GM19438 (cell line): ENCODE data around the gene APP.
"Not testable (repeated sequence)": the region's sequence is repeated elsewhere in the genome, so short reads cannot be mapped to it uniquely, and the experiment has no call there.

ENCODE experiments used
- ATAC-seq: cut with Tn5 transposase; IDR thresholded peaks from one replicate; pipeline ENCODE4 v1.9.1; 2021; ENCODE audit warnings: low read depth; ENCODE audit not compliant: unreplicated experiment

The APP gene

DNA sequence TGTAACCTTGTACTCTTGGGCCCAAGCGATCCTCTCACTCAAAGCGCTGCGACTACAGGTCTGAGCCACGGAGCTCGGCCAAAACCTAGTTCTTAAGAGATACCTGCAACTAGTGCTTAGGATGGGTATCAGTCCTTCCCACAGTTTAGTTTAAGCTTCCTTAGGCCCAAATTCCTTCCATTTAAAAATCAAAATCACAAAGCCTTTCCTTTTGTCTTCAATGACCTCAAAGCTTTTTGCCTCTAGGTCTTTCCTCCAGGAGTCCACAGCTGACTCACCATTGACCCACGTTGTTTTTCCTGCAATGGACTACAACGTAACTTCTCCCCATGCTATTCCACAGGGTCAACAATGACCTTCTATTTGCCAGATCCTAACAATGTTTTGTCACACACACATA is 64.0 kb downstream of the APP start:
- ATAC-seq = no peak

DNA sequence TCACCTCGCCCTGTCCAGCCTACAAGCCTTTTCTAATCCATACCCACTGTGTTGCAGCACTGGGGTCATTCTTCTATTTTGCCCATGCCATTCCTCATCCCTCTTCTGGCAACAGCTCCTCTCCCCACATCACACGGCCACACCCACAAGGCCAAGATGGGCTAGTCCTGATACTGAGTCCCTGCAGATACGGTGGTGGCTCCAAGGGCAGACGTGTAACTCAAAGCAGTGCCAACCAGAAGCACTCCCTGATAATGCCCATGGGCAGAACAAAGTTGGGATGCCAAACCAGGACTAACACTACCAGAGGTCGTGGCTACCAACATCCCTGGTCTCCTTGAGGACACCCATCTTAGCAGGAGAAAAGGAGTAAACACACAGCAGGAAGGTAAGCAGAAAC is 64.8 kb downstream of the APP start:
- ATAC-seq = no peak

- ATAC-seq = no peak
These were observed 70.0 kb downstream of the APP start for GRCh38 chr21:26100573-26100972.

GRCh38 chr21:26099610-26100219 is 70.9 kb downstream of the APP start:
- no peak for ATAC-seq

DNA sequence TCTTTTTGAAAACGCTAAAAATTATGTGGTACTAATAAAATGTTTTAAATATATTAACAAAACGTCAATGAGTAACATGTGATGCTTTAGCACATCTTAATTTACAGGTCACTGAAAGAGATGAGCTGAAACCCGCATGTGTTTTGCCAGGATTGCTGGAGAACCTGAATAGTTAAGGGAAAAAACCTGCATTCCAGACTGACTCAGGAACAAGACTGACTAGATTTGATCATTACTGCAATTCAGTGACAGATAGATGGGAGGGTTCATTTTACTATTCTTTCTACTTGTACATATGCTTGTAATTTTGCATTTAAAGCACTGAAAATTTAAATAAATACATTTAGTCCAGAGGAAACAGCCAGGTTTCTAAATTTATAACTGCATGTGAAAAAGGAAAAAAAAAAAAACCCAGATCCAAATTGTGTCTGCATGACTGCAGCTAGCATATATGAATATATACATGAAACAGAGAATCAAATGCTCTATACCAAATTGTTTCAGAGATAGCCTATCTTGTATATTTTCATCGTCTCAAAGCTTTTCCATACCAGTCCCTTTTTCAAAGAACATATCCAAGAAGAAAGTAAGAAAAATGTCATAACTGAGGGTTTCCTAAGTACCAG is 71.7 kb downstream of the APP start:
- no peak for ATAC-seq

- no peak for ATAC-seq
These were observed 73.1 kb downstream of the APP start for GRCh38 chr21:26097475-26097874.

- no peak for ATAC-seq
These were observed 73.8 kb downstream of the APP start for GRCh38 chr21:26096494-26097371.

- ATAC-seq = no peak
These were observed 75.4 kb downstream of the APP start for GRCh38 chr21:26095131-26095530.

GRCh38 chr21:26093122-26093521 is 77.4 kb downstream of the APP start:
- no peak for ATAC-seq

GRCh38 chr21:26091480-26092018 is 79.0 kb downstream of the APP start:
- ATAC-seq = no peak

GRCh38 chr21:26089730-26090129 is 80.8 kb downstream of the APP start:
- no peak for ATAC-seq

DNA sequence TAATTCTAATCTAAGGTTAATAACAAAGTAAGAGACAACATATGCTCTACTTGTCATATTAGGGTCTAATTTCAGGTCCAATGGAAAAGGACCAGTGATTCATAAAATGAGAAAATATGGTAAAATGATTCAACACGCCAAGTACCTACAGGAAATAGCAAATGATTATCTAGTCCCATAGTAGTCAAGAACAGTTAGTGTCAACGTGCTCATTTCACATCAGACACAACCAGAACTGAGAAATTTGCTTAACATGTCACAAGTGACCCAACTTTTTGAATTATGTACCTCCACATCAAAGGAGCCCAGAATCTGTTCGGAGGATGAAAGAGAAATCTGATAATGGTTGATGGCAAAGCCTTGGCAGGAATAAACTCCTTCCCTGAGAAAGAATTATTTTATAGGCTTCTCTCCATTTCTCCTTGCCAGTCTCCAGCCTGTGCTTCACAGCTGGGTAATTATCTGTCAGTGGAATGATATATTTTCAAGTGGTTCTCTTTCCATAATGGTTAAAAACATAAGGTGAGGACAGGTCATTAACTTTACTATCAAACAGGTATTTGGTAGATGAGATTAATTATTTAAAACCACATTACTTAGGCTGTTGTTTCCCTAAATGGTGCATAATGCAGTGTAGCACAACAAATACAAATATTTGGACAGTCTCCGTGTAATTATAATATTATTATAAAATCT is 83.2 kb downstream of the APP start:
- ATAC-seq = no peak

GRCh38 chr21:26085882-26086281 is 84.7 kb downstream of the APP start:
- ATAC-seq = no peak

DNA sequence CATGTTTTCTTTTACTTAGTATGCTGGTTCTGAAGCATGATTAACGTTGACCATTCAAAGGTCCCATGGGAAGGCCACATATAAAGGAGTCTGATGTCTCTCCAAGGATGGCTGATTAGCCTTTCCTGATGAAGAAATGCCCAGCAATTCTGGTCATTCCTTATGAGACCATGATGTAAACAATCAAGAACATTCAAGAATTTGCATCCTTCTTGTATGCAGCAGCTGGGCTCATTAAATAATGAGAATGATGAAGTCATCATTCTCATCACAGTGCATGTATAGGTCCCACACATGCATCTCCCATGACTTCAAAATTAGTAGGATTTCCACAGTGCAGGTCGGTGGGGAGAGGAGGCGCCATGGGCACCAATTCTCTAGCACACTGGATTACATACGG is 85.4 kb downstream of the APP start:
- no peak for ATAC-seq

- ATAC-seq = no peak
These were observed 88.0 kb downstream of the APP start for GRCh38 chr21:26082549-26082948.

- not testable (repeated sequence) for ATAC-seq
These were observed 89.3 kb downstream of the APP start for GRCh38 chr21:26081175-26081760.

DNA sequence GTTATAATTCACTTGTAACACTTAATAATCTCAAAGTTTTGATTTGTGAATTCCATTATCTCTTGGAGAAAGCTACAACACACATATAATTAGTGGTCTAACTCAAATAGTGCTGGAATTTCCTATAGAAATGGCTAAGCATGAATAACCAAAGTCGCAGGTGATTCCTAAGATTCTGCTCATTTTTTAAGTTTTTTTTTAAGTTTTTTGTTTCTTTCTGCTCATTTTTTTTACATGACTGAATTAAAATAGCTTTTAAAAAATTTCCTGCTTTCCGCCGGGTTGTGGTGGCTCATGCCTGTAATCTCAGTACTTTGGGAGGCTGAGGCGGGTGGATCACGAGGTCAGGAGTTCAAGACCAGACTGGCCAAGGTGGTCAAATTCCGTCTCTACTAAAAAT is 90.4 kb downstream of the APP start:
- ATAC-seq = no peak

- no peak for ATAC-seq
These were observed 91.2 kb downstream of the APP start for GRCh38 chr21:26079366-26079765.

DNA sequence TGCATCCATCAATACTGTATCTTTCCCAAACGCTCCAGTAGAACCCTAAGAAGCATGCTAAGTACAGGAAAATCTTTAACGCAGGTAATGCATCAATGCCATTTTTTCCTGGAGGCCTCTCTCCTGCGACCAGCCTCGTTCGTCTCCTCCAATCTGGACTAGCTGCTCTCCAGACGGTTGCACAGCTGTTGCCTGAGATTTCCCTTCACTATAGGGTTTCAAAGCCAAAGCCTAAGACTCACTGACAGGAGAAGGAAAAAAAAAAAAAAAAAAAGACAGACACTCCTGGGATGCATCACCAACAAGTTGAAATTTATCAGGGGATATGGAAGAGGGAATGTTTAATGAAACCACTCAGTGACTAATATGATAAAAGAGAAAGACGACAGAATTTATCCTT is 93.0 kb downstream of the APP start:
- no peak for ATAC-seq
